Mesenchymal stem cell (in vitro differentiated cells and primary cell): ENCODE measurements around the gene MDFI.

Experiments used
- DNase-seq: peaks from one replicate; pipeline ENCODE4 v3.0.0-alpha.2; 2013
- H2AFZ ChIP-seq: one replicate; pipeline ENCODE4 v1.6.1; 2013; ENCODE audit warnings: low read depth, mild to moderate bottlenecking, control low read depth, inconsistent platforms, low read length, moderate library complexity
- H2AK5ac ChIP-seq: 2 replicates; pipeline ENCODE4 v1.6.1; 2013; ENCODE audit warnings: low read length, moderate library complexity, mild to moderate bottlenecking, inconsistent platforms; ENCODE audit not compliant: severe bottlenecking
- H2BK120ac ChIP-seq: one replicate; pipeline ENCODE4 v1.6.1; 2013; ENCODE audit warnings: low read depth, mild to moderate bottlenecking, inconsistent platforms, low read length, moderate library complexity
- H2BK12ac ChIP-seq, 2 experiments: one replicate each; pipeline ENCODE4 v1.6.1; 2013; ENCODE audit warnings: inconsistent platforms in 2 of 2, low read length in 2 of 2, mild to moderate bottlenecking in 2 of 2, moderate library complexity in 2 of 2, control low read depth in 1 of 2
- H2BK15ac ChIP-seq: one replicate; pipeline ENCODE4 v1.6.1; 2013; ENCODE audit warnings: mild to moderate bottlenecking, low read depth, inconsistent platforms; ENCODE audit not compliant: poor library complexity, severe bottlenecking
- H2BK5ac ChIP-seq: 2 replicates; pipeline ENCODE4 v1.6.1; 2013; ENCODE audit warnings: low read depth, mild to moderate bottlenecking, low read length, control low read depth, inconsistent platforms; ENCODE audit not compliant: poor library complexity, severe bottlenecking
- H3K14ac ChIP-seq, 2 experiments: one replicate each; pipeline ENCODE4 v1.6.1; 2013; ENCODE audit warnings: inconsistent platforms in 2 of 2, low read length in 2 of 2, control low read depth in 1 of 2, mild to moderate bottlenecking in 1 of 2, moderate library complexity in 1 of 2
- H3K18ac ChIP-seq, 2 experiments: one replicate each; pipeline ENCODE4 v1.6.1; 2013; ENCODE audit warnings: inconsistent platforms in 2 of 2, low read length in 2 of 2, control low read depth in 1 of 2, low read depth in 1 of 2, mild to moderate bottlenecking in 1 of 2
- H3K23ac ChIP-seq, 2 experiments: one replicate each; pipeline ENCODE4 v1.6.1; 2013; ENCODE audit warnings: inconsistent platforms in 2 of 2, low read length in 2 of 2, mild to moderate bottlenecking in 2 of 2, moderate library complexity in 2 of 2, control low read depth in 1 of 2
- H3K27ac ChIP-seq: 2 replicates; pipeline ENCODE4 v1.5.1; 2013; ENCODE audit warnings: mild to moderate bottlenecking, moderate library complexity, low read length, control low read depth, inconsistent platforms; ENCODE audit not compliant: poor library complexity, severe bottlenecking
- H3K27me3 ChIP-seq, 2 experiments: 2 replicates each; pipeline versions ENCODE4 v1.6.1 to v1.7.0; 2013; ENCODE audit warnings: low read length in 2 of 2, mild to moderate bottlenecking in 2 of 2, moderate library complexity in 2 of 2, control low read depth in 1 of 2, inconsistent platforms in 1 of 2; ENCODE audit not compliant: control insufficient read depth in 1 of 2, insufficient read depth in 1 of 2
- H3K36me3 ChIP-seq, 2 experiments: 2 replicates each; pipeline versions ENCODE4 v1.6.1 to v1.7.0; 2013; ENCODE audit warnings: low read length in 2 of 2, control low read depth in 1 of 2, inconsistent platforms in 1 of 2, low read depth in 1 of 2, mild to moderate bottlenecking in 1 of 2; ENCODE audit not compliant: insufficient read depth in 2 of 2, control insufficient read depth in 1 of 2
- H3K4ac ChIP-seq, 2 experiments: one replicate each; pipeline ENCODE4 v1.6.1; 2013; ENCODE audit warnings: inconsistent platforms in 2 of 2, low read length in 2 of 2, mild to moderate bottlenecking in 2 of 2, moderate library complexity in 2 of 2, control low read depth in 1 of 2, low read depth in 1 of 2
- H3K4me1 ChIP-seq: 2 replicates; pipeline ENCODE4 v1.6.1; 2013; ENCODE audit warnings: low read depth, low read length, control low read depth; ENCODE audit not compliant: control insufficient read depth, insufficient read depth
- H3K4me2 ChIP-seq: 2 replicates; pipeline ENCODE4 v1.6.1; 2013; ENCODE audit warnings: low read length, mild to moderate bottlenecking, inconsistent platforms; ENCODE audit not compliant: poor library complexity, severe bottlenecking
- H3K4me3 ChIP-seq, 2 experiments: 2 replicates each; pipeline versions ENCODE4 v1.5.1 to v1.7.0; 2013; ENCODE audit warnings: low read length in 2 of 2, mild to moderate bottlenecking in 2 of 2, control low read depth in 1 of 2, low read depth in 1 of 2; ENCODE audit not compliant: insufficient read depth in 1 of 2
- H3K79me1 ChIP-seq: replicated peaks from 2 replicates; pipeline ENCODE4 v1.6.1; 2013; ENCODE audit warnings: mild to moderate bottlenecking, control low read depth, low read length, inconsistent platforms; ENCODE audit not compliant: poor library complexity, severe bottlenecking
- H3K9ac ChIP-seq: 2 replicates; pipeline ENCODE4 v1.7.0; 2013; ENCODE audit warnings: mild to moderate bottlenecking, low read length, moderate library complexity
- H3K9me3 ChIP-seq: 2 replicates; pipeline ENCODE4 v1.7.0; 2013; ENCODE audit warnings: mild to moderate bottlenecking, low read length; ENCODE audit not compliant: control insufficient read depth
- H4K8ac ChIP-seq: one replicate; pipeline ENCODE4 v1.6.1; 2013; ENCODE audit warnings: inconsistent platforms, mild to moderate bottlenecking, low read length, moderate library complexity
- H4K91ac ChIP-seq: one replicate; pipeline ENCODE4 v1.6.1; 2013; ENCODE audit warnings: mild to moderate bottlenecking, low read length, inconsistent platforms
- WGBS: methylation state at CpG from one replicate; pipeline ENCODE4 v1.1.7; 2013; ENCODE audit warnings: mixed read lengths; 5-methylcytosine and 5-hydroxymethylcytosine counted together

MDFI gene

GRCh38 chr6:41602864-41603608, 35.2 kb upstream of the MDFI start:
- peak overlapping the region; percentile 46 for H3K27ac ChIP-seq
- H4K8ac ChIP-seq, result no peak overlapping the region
- H3K23ac ChIP-seq, result no peak overlapping the region
- H2BK5ac ChIP-seq, result no peak overlapping the region
- H2AFZ ChIP-seq, result peak overlapping the region; percentile 51
- peak overlapping the region; percentile 40 for H2AK5ac ChIP-seq
- H2BK12ac ChIP-seq, result peak overlapping the region in 1 of 2 experiments; percentile 49
- H3K9me3 ChIP-seq, result no peaks in the 10 kb centered on the region
- peak; percentile 83 for DNase-seq
- H3K27me3 ChIP-seq, result peaks cover 0 to 3% of the 10 kb centered on the region in 2 experiments
- WGBS, result 11% methylated on average over 13 of the region's 20 CpGs
- H4K91ac ChIP-seq, result no peak overlapping the region
- H3K4me3 ChIP-seq, result peak overlapping the region in 1 of 2 experiments; percentile 51
- H3K18ac ChIP-seq, result peak overlapping the region in 1 of 2 experiments; percentile 34
- H3K14ac ChIP-seq, result no peak overlapping the region
- H3K79me1 ChIP-seq, result no peaks in the 10 kb centered on the region
- peak overlapping the region; percentile 42 for H3K9ac ChIP-seq
- peaks cover 2 to 29% of the 10 kb centered on the region in 2 experiments for H3K36me3 ChIP-seq
- peaks cover 2% of the 10 kb centered on the region for H3K4me1 ChIP-seq
- H2BK120ac ChIP-seq, result no peak overlapping the region
- peak overlapping the region; percentile 72 for H3K4me2 ChIP-seq
- H3K4ac ChIP-seq, result peak overlapping the region in 1 of 2 experiments; percentile 59
- H2BK15ac ChIP-seq, result no peak overlapping the region

DNA sequence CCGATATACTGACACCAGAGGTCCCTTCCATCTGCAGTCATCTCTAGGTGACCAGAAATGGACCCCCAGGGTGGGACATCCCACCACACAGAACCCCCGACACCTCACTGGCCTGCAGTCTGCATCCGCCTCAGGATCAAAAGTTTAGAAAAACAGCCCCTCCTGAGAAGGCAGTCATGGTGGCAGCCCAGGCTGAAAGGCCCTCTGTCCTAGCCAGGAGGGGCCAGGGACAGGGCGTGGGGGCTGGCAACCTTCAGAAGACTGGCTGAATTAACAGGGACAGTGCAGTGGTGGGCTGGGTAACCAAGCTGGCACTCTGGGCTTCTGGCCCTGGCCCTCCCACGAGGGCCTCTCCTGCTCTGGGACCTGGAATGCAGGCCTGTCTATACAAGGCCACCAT, 34.3 kb upstream of the MDFI start:
- no peak for DNase-seq
- H2BK5ac ChIP-seq, result no peak overlapping the region
- WGBS, result 88% methylated on average over 5 of the region's 5 CpGs
- H2BK15ac ChIP-seq, result no peak overlapping the region
- H3K4me2 ChIP-seq, result no peak overlapping the region
- H3K4me1 ChIP-seq, result peaks cover 2% of the 10 kb centered on the region
- no peak overlapping the region for H3K9ac ChIP-seq
- no peak overlapping the region for H2AFZ ChIP-seq
- H3K27ac ChIP-seq, result no peak overlapping the region
- peaks cover under 1 to 20% of the 10 kb centered on the region in 2 experiments for H3K36me3 ChIP-seq
- peak overlapping the region in 1 of 2 experiments; percentile 32 for H3K18ac ChIP-seq
- no peak overlapping the region for H3K14ac ChIP-seq
- no peak overlapping the region for H4K91ac ChIP-seq
- H2BK120ac ChIP-seq, result no peak overlapping the region
- no peaks in the 10 kb centered on the region for H3K79me1 ChIP-seq
- no peaks in the 10 kb centered on the region for H3K9me3 ChIP-seq
- peaks cover 0 to 3% of the 10 kb centered on the region in 2 experiments for H3K27me3 ChIP-seq
- no peak overlapping the region for H3K4me3 ChIP-seq
- H2AK5ac ChIP-seq, result no peak overlapping the region
- no peak overlapping the region for H3K4ac ChIP-seq
- no peak overlapping the region for H4K8ac ChIP-seq
- peak overlapping the region in 1 of 2 experiments; percentile 67 for H2BK12ac ChIP-seq
- no peak overlapping the region for H3K23ac ChIP-seq

DNA sequence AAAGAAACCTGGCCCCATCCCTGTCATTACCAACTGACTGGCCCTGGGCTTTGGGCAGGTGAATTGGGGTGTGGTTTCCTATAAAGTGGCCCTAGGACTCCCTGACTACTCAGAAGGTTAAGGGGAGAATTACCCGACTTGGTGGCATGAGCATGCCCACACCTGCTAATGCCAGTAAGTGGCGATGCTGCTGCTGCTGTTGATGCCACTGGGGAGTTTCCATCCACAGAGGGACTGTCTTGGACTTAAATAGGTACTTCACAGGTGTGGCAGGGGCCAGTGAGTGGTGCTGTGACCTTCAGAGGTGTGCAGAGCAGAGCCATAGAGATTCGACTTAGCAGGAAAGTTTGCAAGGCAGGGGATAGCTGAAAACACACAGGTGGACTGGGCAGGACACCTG, 32.6 kb upstream of the MDFI start:
- Histone ChIP-seq H3K9me3 (no peaks in the 10 kb centered on the region), H3K4me1 (peaks cover 4% of the 10 kb centered on the region)

DNA sequence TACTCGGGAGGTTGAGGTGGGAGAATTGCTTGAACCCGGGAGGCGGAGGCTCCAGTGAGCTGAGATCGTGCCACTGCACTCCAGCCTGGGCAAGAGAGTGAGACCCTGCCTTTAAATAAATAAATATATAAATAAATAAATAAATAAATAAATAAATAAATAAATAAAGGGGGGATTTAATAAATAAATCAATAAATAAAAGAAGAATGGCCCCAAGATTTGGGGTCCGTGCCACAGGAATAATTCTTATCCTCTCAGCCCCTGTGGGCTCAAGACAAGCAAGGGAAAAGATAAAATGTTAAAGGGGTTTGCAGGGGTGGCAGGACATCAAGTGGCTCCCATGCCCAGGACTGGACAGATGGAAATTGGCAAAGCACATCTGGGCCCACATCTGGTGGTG, 31.2 kb upstream of the MDFI start:
- Histone ChIP-seq H3K27ac (no peak overlapping the region), H3K9ac (no peak overlapping the region), H3K4me3 (no peak overlapping the region), H3K36me3 (no peaks in the 10 kb centered on the region), H3K79me1 (no peaks in the 10 kb centered on the region), H3K14ac (no peak overlapping the region), H3K4me1 (peaks cover 4% of the 10 kb centered on the region), H3K4me2 (no peak overlapping the region), H2AFZ (no peak overlapping the region), H3K4ac (no peak overlapping the region), H2BK5ac (no peak overlapping the region), H2AK5ac (no peak overlapping the region), H3K18ac (no peak overlapping the region), H2BK120ac (no peak overlapping the region), H3K27me3 (peaks cover 0 to 3% of the 10 kb centered on the region in 2 experiments), H2BK12ac (no peak overlapping the region), H3K23ac (no peak overlapping the region), H2BK15ac (no peak overlapping the region), H4K91ac (no peak overlapping the region), H4K8ac (no peak overlapping the region), H3K9me3 (no peaks in the 10 kb centered on the region)
- 98% methylated on average over 3 of the region's 5 CpGs for WGBS
- no peak for DNase-seq

More for the DNA sequence above, 32.6 kb upstream of the MDFI start:
- Histone ChIP-seq H3K4me2 (no peak overlapping the region), H3K36me3 (peaks cover 0 to 4% of the 10 kb centered on the region in 2 experiments), H3K4me3 (no peak overlapping the region), H2AK5ac (no peak overlapping the region), H3K14ac (no peak overlapping the region), H2AFZ (no peak overlapping the region), H2BK5ac (no peak overlapping the region), H4K8ac (no peak overlapping the region), H3K4ac (no peak overlapping the region), H3K27me3 (peaks cover 0 to 3% of the 10 kb centered on the region in 2 experiments), H2BK12ac (no peak overlapping the region), H3K18ac (no peak overlapping the region), H3K23ac (no peak overlapping the region), H2BK120ac (no peak overlapping the region), H3K9ac (no peak overlapping the region), H2BK15ac (no peak overlapping the region), H3K79me1 (no peaks in the 10 kb centered on the region), H3K27ac (no peak overlapping the region), H4K91ac (peak overlapping the region; percentile 69)
- WGBS, result 81% methylated on average over 3 of the region's 3 CpGs
- DNase-seq, result no peak
